SH-SY5Y (cell line): ENCODE results near the gene DEGS2.

ENCODE experiments used
- GATA2 ChIP-seq: IDR thresholded peaks from 2 replicates; pipeline ENCODE4 v1.6.1; 2011; ENCODE audit warnings: mild to moderate bottlenecking, low read depth, low read length
- GATA3 ChIP-seq: IDR thresholded peaks from 2 replicates; pipeline ENCODE4 v1.6.1; 2011; ENCODE audit warnings: low read depth, mild to moderate bottlenecking, low read length, moderate library complexity

The DEGS2 gene

GRCh38 chr14:100187247-100187833 lies 27.9 kb upstream of the DEGS2 start:
- TF ChIP-seq GATA2 (no peak), GATA3 (no peak)

GRCh38 chr14:100178691-100179090 lies 19.2 kb upstream of the DEGS2 start:
- no peak for TF ChIP-seq GATA3
- TF ChIP-seq GATA2, result no peak

DNA sequence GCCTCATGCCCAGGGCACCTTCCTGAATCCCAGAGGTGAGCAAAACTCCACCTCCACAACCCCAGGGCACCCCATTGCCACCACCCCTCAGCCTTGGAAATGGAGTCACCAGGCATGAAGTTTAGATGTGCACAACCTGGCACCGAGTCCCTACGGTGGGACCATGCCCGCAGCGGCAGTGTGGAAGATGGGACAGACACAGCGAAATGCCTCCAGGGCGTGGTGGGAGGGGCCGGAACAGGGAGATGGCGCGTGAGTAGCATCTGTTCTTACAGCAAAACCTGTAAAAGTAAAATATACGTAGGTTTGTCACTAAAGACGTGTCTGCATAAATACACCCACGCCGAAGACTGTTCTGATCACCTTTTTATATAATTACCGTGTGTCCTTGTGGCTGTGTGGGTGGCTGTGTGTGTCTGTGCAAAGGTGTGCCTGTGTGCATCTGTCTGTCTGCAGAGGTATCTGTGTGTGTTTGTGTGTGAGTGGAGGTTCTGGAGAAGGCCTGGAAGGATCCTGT lies 17.4 kb upstream of the DEGS2 start:
- TF ChIP-seq GATA3 (no peak), GATA2 (no peak)

DNA sequence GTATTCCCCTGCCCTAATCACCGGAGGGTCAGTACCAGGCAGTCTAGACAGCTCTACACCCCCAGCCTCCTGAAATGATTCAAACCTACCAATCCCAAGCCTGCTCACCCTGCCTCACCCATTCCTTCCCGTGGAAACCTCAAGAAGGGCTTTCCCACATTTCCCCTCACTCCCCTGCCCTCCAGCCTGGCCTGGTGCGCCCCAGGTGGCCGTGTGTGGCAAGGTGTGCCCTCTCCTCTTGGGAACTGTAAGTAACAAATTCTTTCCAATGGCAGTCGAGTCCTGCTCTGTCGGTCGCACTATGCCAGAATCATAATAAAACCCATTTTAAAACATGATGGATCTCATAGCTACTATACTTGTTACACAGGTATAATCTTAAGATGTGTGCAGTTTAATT lies 13.9 kb upstream of the DEGS2 start:
- TF ChIP-seq GATA3 (no peak), GATA2 (no peak)

DNA sequence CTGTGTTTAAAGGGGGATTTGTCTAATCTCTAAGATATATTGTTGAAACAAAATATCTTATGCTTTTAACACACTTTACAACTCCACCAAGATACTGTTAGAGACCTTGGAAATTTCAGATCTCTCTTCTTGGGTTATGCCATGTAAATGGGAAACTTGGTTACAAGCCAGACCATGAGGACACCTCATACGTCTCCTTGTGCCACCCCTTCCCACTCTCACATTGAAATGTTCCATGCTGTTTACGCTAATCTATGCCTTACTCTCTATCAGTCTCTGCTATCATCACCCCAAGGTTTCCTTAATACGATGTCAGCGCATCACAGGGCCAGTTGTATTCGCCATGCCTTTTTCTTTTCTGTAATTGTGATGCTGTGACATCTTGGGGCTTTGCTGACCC lies 13.4 kb upstream of the DEGS2 start:
- TF ChIP-seq GATA2, result no peak
- TF ChIP-seq GATA3, result no peak

GRCh38 chr14:100170880-100171279 lies 11.4 kb upstream of the DEGS2 start:
- TF ChIP-seq GATA3 (no peak), GATA2 (no peak)

DNA sequence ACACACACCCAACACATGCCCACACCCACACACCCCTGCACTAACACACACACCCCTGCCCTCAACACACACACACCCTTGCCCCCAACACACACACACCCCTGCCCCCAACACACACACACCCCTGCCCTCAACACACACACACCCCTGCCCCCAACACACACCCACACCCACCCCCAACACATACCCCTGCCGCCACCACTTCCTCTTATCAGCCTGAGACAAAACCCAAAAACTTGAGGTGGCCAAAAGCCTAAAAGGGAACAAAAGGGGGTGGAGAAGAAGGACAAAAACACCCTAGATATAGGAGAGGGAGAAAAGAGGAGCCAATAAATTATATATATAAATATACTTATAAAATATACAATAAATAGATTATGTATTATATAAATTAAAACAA lies 9.1 kb upstream of the DEGS2 start:
- no peak for TF ChIP-seq GATA2
- no peak for TF ChIP-seq GATA3

DNA sequence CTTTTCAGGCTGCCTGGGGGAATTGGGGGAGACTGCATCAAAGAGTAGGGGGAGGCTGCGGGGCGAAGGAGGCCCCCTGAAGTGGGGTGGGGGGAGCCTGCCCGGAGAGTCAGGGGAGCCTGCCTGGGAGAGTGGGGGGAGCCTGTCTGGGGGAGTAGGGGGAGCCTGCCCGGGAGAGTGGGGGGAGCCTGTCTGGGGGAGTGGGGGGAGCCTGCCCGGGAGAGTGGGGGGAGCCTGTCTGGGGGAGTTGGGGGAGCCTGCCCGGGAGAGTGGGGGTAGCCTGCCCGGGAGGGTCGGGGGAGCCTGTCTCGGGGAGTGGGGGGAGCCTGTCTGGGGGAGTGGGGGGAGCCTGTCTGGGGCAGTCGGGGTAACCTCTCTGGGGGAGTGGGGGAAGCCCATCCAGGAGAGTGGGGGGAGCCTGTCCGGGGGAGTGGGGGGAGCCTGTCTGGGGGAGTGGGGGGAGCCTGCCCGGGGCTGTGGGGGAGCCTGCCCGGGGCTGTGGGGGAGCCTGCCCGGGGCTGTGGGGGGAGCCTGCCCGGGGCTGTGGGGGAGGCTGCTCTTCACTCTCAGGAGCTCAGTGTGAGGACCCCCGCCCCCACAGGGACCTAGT lies 6.5 kb upstream of the DEGS2 start:
- TF ChIP-seq GATA2 (no peak), GATA3 (no peak)

- TF ChIP-seq GATA3 (no peak), GATA2 (no peak)
Measured at GRCh38 chr14:100165376-100165775, 5.9 kb upstream of the DEGS2 start.

DNA sequence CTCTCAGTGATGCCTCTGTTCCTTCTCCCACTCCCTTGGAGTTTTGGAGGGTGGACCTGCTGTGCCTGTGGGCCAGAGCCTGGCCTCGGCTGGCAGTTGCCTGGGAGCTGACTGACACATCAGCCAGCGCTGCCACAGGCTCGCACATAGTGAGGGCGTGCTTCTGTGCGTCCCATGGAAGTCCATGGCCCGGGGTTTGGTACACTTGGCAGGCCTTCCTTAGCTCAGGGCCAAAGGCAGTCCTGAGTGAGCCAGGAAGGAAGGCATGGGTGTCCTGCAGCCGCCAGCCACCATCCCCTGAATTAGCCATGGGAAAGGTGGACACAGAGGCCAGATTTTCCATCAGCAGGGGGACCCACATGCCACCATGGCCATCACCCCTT lies 1.1 kb upstream of the DEGS2 start:
- TF ChIP-seq GATA2 (no peak), GATA3 (no peak)

DNA sequence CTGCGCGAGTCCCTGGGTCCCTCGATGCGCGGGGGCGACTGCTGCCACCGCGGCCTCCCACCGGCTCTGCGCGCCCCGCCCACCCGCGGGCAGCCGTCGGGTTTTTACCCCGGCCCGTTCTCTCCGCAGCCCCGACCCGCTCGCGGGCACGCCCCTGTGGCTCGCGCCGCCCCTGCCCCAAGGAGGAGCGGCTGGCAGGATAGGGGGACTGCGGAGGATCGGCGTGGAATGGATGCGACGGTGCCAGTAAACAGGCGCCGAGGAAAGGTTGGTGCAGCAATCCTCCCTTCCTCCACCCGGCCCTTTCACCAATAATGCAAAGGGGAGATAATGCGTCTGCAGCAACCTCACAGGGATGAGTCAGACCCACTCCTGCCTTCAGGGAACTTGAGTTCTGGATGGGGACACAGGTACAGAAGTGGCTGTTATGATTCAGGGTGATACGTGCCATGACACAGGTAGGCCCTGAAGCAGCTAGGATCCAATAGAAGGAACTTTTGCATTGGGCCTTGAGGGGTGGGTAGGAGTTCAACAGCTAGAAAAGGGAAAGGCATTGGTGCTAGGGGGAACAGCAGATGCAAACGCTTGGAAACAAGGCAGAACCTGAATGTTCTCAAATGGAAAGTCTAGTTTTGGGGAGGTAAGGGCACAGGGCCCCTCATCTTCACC lies 554 bp upstream of the DEGS2 start:
- TF ChIP-seq GATA2, result no peak
- no peak for TF ChIP-seq GATA3

DNA sequence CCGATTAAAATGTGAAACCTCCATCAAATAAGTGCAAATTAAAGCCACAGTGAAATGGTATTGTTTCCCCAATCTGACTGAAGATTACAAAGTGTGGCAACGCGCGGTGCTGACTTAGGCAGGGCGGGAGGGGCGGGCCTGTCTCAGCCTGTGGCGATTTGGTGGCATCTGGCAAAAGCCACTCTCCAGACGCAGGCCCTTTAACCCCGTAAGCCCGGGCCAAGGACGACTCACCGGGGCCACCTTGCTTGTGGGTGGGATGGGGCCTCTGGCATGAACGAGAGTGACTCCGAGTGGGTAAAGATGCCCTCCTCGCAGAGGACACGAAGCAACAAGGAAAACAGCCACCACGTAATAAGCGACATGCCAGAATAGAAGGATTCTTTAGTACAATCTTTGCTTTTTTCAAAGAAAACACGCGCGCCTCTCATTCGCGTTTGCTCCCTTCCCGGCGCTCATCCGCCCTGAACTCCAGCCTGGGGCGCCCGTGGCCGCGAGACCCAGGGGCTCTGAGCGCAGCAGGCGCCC lies 815 bp downstream of the DEGS2 start:
- TF ChIP-seq GATA2 (no peak), GATA3 (no peak)

- no peak for TF ChIP-seq GATA2
- TF ChIP-seq GATA3, result no peak
Measured at GRCh38 chr14:100156776-100157175, 2.7 kb downstream of the DEGS2 start.

- peak; percentile 94 for TF ChIP-seq GATA2
- no peak; the same call in none of the 2 replicates for TF ChIP-seq GATA3
Measured at GRCh38 chr14:100155756-100156616, 3.5 kb downstream of the DEGS2 start.
